H9 (cell line): ENCODE data around the gene ZFAND3. TPM values are rescaled to one million over a fixed set of nuclear protein-coding genes. Genes with fewer than 3 reads are reported as not detected.

ENCODE experiments used
- DNase-seq: peaks from one replicate; pipeline ENCODE4 v3.0.0-alpha.2; 2017
- H2AFZ ChIP-seq: one replicate; pipeline ENCODE4 v1.6.1; 2013; ENCODE audit warnings: mild to moderate bottlenecking, low read length, control low read depth, moderate library complexity
- H2AK5ac ChIP-seq: 2 replicates; pipeline ENCODE4 v1.6.1; 2013; ENCODE audit warnings: low read length, control low read depth, mixed read lengths; ENCODE audit not compliant: insufficient read length
- H2BK120ac ChIP-seq: one replicate; pipeline ENCODE4 v1.6.1; 2013; ENCODE audit warnings: low read depth, mild to moderate bottlenecking, low read length, control low read depth, inconsistent platforms; ENCODE audit not compliant: poor library complexity, severe bottlenecking
- H2BK12ac ChIP-seq: 2 replicates; pipeline ENCODE4 v1.6.1; 2013; ENCODE audit warnings: low read length, control low read depth, mixed read lengths, low read depth; ENCODE audit not compliant: insufficient read length
- H2BK15ac ChIP-seq: 2 replicates; pipeline ENCODE4 v1.6.1; 2013; ENCODE audit warnings: low read depth, low read length, control low read depth
- H2BK20ac ChIP-seq: one replicate; pipeline ENCODE4 v1.6.1; 2013; ENCODE audit warnings: low read depth, mild to moderate bottlenecking, low read length, control low read depth, inconsistent platforms; ENCODE audit not compliant: poor library complexity, severe bottlenecking
- H2BK5ac ChIP-seq: 2 replicates; pipeline ENCODE4 v1.6.1; 2013; ENCODE audit warnings: low read length, control low read depth, mixed read lengths; ENCODE audit not compliant: insufficient read length
- H3K14ac ChIP-seq: 2 replicates; pipeline ENCODE4 v1.6.1; 2013; ENCODE audit warnings: low read length, control low read depth; ENCODE audit not compliant: insufficient read depth
- H3K18ac ChIP-seq: 2 replicates; pipeline ENCODE4 v1.6.1; 2013; ENCODE audit warnings: low read depth, mild to moderate bottlenecking, mixed read lengths, low read length, control low read depth; ENCODE audit not compliant: insufficient read length
- H3K23ac ChIP-seq: 2 replicates; pipeline ENCODE4 v1.6.1; 2013; ENCODE audit warnings: low read length, control low read depth, mixed read lengths, low read depth; ENCODE audit not compliant: insufficient read length
- H3K23me2 ChIP-seq: 2 replicates; pipeline ENCODE4 v1.6.1; 2013; ENCODE audit warnings: low read depth, mild to moderate bottlenecking, mixed read lengths, low read length, control low read depth; ENCODE audit not compliant: insufficient read length, poor library complexity, severe bottlenecking
- H3K27ac ChIP-seq: 2 replicates; pipeline ENCODE4 v1.5.1; 2013; ENCODE audit warnings: low read length, control low read depth, mixed read lengths, low read depth; ENCODE audit not compliant: insufficient read length
- H3K27me3 ChIP-seq: 2 replicates; pipeline ENCODE4 v1.6.1; 2013; ENCODE audit warnings: low read length, control low read depth, inconsistent platforms; ENCODE audit not compliant: insufficient read depth
- H3K4ac ChIP-seq: 2 replicates; pipeline ENCODE4 v1.6.1; 2013; ENCODE audit warnings: low read depth, mild to moderate bottlenecking, control low read depth, inconsistent platforms, low read length, moderate library complexity
- H3K4me1 ChIP-seq: 2 replicates; pipeline ENCODE4 v1.6.1; 2013; ENCODE audit warnings: low read length, control low read depth, inconsistent platforms; ENCODE audit not compliant: insufficient read depth
- H3K4me2 ChIP-seq: 2 replicates; pipeline ENCODE4 v1.6.1; 2013; ENCODE audit warnings: low read length, control low read depth, mixed read lengths; ENCODE audit not compliant: insufficient read length, insufficient read depth
- H3K56ac ChIP-seq: 2 replicates; pipeline ENCODE4 v1.6.1; 2013; ENCODE audit warnings: low read depth, mild to moderate bottlenecking, mixed read lengths, low read length, control low read depth; ENCODE audit not compliant: insufficient read length
- H3K79me1 ChIP-seq: 2 replicates; pipeline ENCODE4 v1.6.1; 2013; ENCODE audit warnings: low read depth, mild to moderate bottlenecking, moderate library complexity, low read length, control low read depth, inconsistent platforms; ENCODE audit not compliant: insufficient read depth, poor library complexity, severe bottlenecking
- H3K79me2 ChIP-seq: 2 replicates; pipeline ENCODE4 v1.6.1; 2013; ENCODE audit warnings: low read length, control low read depth, inconsistent platforms; ENCODE audit not compliant: insufficient read depth
- H3K9ac ChIP-seq: 2 replicates; pipeline ENCODE4 v1.6.1; 2013; ENCODE audit warnings: low read length, control low read depth, mixed read lengths; ENCODE audit not compliant: insufficient read length; ENCODE audit errors: extremely low read depth
- H3K9me3 ChIP-seq: one replicate; pipeline ENCODE4 v1.6.1; 2013; ENCODE audit warnings: low read depth, low read length, inconsistent platforms; ENCODE audit not compliant: control insufficient read depth
- H3T11ph ChIP-seq: one replicate; pipeline ENCODE4 v1.6.1; 2013; ENCODE audit warnings: mild to moderate bottlenecking, low read length, control low read depth, inconsistent platforms
- H4K20me1 ChIP-seq: one replicate; pipeline ENCODE4 v1.6.1; 2013; ENCODE audit not compliant: control insufficient read depth, insufficient read length, insufficient read depth
- H4K5ac ChIP-seq: 2 replicates; pipeline ENCODE4 v1.6.1; 2013; ENCODE audit warnings: low read depth, mild to moderate bottlenecking, mixed read lengths, low read length, control low read depth; ENCODE audit not compliant: insufficient read length
- H4K8ac ChIP-seq: replicated peaks from 2 replicates; pipeline ENCODE4 v1.6.1; 2013; ENCODE audit warnings: low read length, control low read depth, mixed read lengths, low read depth; ENCODE audit not compliant: insufficient read length
- H4K91ac ChIP-seq: 2 replicates; pipeline ENCODE4 v1.6.1; 2013; ENCODE audit warnings: low read depth, mild to moderate bottlenecking, moderate library complexity, mixed read lengths, low read length, control low read depth; ENCODE audit not compliant: insufficient read length
- H3K27ac Mint-ChIP-seq, 3 experiments: 2 replicates in 2 of 3; 3 replicates in 1 of 3; pipeline ENCODE4 v1.8.0; 2020 to 2021; ENCODE audit warnings: mixed read lengths in 3 of 3, mild to moderate bottlenecking in 1 of 3, moderate library complexity in 1 of 3
- H3K27me3 Mint-ChIP-seq: 2 replicates; pipeline ENCODE4 v1.8.0; 2021; ENCODE audit warnings: low read depth, mild to moderate bottlenecking, moderate library complexity, mixed read lengths
- H3K36me3 Mint-ChIP-seq, 3 experiments: 2 replicates in 2 of 3; 3 replicates in 1 of 3; pipeline ENCODE4 v1.8.0; 2020 to 2021; ENCODE audit warnings: low read depth in 3 of 3, mixed read lengths in 3 of 3; ENCODE audit not compliant: insufficient read depth in 1 of 3
- H3K4me1 Mint-ChIP-seq, 2 experiments: 2 replicates each; pipeline ENCODE4 v1.8.0; 2020; ENCODE audit warnings: mixed read lengths in 2 of 2
- H3K4me3 Mint-ChIP-seq, 2 experiments: 2 replicates in 1 of 2; 3 replicates in 1 of 2; pipeline ENCODE4 v1.8.0; 2020 to 2021; ENCODE audit warnings: mild to moderate bottlenecking in 2 of 2, mixed read lengths in 2 of 2, moderate library complexity in 1 of 2
- H3K9me3 Mint-ChIP-seq, 2 experiments: 2 replicates in 1 of 2; 3 replicates in 1 of 2; pipeline ENCODE4 v1.8.0; 2020; ENCODE audit warnings: mild to moderate bottlenecking in 2 of 2, mixed read lengths in 2 of 2, moderate library complexity in 1 of 2
- CTCF ChIP-seq: fragments of 200-600 bp; sonication (generic); conservative IDR thresholded peaks from 3 replicates; pipeline ENCODE4 v1.8.0; 2021; ENCODE audit warnings: antibody characterized with exemption, mild to moderate bottlenecking
- WGBS: extraction: QIAGEN DNeasy Blood & Tissue Kit; methylation state at CpG from one replicate; pipeline ENCODE4 v1.1.7; 2013; ENCODE audit warnings: missing lambda C conversion rate, low lambda C conversion rate, mixed read lengths; ENCODE audit not compliant: insufficient read length; ENCODE audit errors: extremely low coverage; 5-methylcytosine and 5-hydroxymethylcytosine counted together
- total RNA-seq: library from RNA; stranded (reverse); gene quantifications from 2 replicates; pipeline ENCODE4 v1.2.1, GENCODE V29; 2021

The ZFAND3 gene
- total RNA-seq, 1 experiment from 2014 or later = 57.7 TPM

- Mint-ChIP-seq H3K27me3 (no peaks in the 10 kb centered on the region), H3K4me3 (no peak overlapping the region), H3K27ac (peak overlapping the region in 1 of 3 experiments; percentile 4; a peak in 1 of 7 replicates), H3K36me3 (no peaks in the 10 kb centered on the region), H3K9me3 (no peaks in the 10 kb centered on the region), H3K4me1 (peaks cover 15 to 22% of the 10 kb centered on the region in 2 experiments)
- Histone ChIP-seq H3K18ac (no peak overlapping the region), H3K14ac (no peak overlapping the region), H3K27me3 (no peaks in the 10 kb centered on the region), H3K56ac (no peak overlapping the region), H4K20me1 (no peaks in the 10 kb centered on the region), H2BK15ac (no peak overlapping the region), H4K5ac (no peak overlapping the region), H3K23ac (no peak overlapping the region), H3K79me2 (peaks cover 4% of the 10 kb centered on the region; the same call in 1 of the 2 replicates), H3K23me2 (no peaks in the 10 kb centered on the region), H2BK12ac (no peak overlapping the region), H2BK5ac (no peak overlapping the region), H3K9me3 (no peaks in the 10 kb centered on the region), H2AK5ac (no peak overlapping the region), H2BK20ac (no peak overlapping the region), H4K8ac (no peak overlapping the region), H2BK120ac (no peak overlapping the region), H4K91ac (no peak overlapping the region), H3K4ac (no peak overlapping the region), H3K27ac (no peak overlapping the region), H3K79me1 (peaks cover 13% of the 10 kb centered on the region), H2AFZ (no peak overlapping the region), H3T11ph (no peak overlapping the region), H3K9ac (no peak overlapping the region), H3K4me2 (no peak overlapping the region), H3K4me1 (no peaks in the 10 kb centered on the region)
- TF ChIP-seq CTCF = no peak
- no CpG with 5 or more reads among the region's 3 CpGs for WGBS
- DNase-seq = no peak
Observed at GRCh38 chr6:37858363-37858762, 38.8 kb downstream of the ZFAND3 start.
